Hematopoietic multipotent progenitor cell treated with erythropoietin and hydrocortisone succinate and interleukin-3 and kit ligand, for 6 days (in vitro differentiated cells): Measurements from ENCODE around the gene ALK.

Experiments
- DNase-seq: peaks from one replicate; pipeline ENCODE4 v3.0.0-alpha.2; 2015

The ALK gene

GRCh38 chr2:29202819-29203495 is 718.4 kb downstream of the ALK start:
- peak; percentile 17 for DNase-seq

- no peak for DNase-seq
These were observed 719.4 kb downstream of the ALK start for GRCh38 chr2:29201979-29202378.

GRCh38 chr2:29196792-29197788 is 724.3 kb downstream of the ALK start:
- DNase-seq = peak; percentile 79

GRCh38 chr2:29195796-29196195 is 725.6 kb downstream of the ALK start:
- DNase-seq = no peak

GRCh38 chr2:29193681-29194080 is 727.7 kb downstream of the ALK start:
- no peak for DNase-seq

- no peak for DNase-seq
These were observed 728.3 kb downstream of the ALK start for GRCh38 chr2:29193111-29193510.

- DNase-seq = no peak
These were observed 728.9 kb downstream of the ALK start for GRCh38 chr2:29192526-29192925.

GRCh38 chr2:29191817-29192216 is 729.6 kb downstream of the ALK start:
- DNase-seq = no peak

- DNase-seq = no peak
These were observed 732.3 kb downstream of the ALK start for GRCh38 chr2:29189052-29189451.

GRCh38 chr2:29187926-29188325 is 733.5 kb downstream of the ALK start:
- no peak for DNase-seq

GRCh38 chr2:29186817-29187216 is 734.6 kb downstream of the ALK start:
- no peak for DNase-seq

- DNase-seq = no peak
These were observed 736.9 kb downstream of the ALK start for GRCh38 chr2:29184531-29184930.

GRCh38 chr2:29182920-29183319 is 738.5 kb downstream of the ALK start:
- no peak for DNase-seq

- no peak for DNase-seq
These were observed 739.1 kb downstream of the ALK start for GRCh38 chr2:29182334-29182733.

GRCh38 chr2:29175338-29175737 is 746.0 kb downstream of the ALK start:
- DNase-seq = no peak

GRCh38 chr2:29174937-29175336 is 746.4 kb downstream of the ALK start:
- no peak for DNase-seq

GRCh38 chr2:29166242-29167039 is 754.9 kb downstream of the ALK start:
- no peak for DNase-seq

- no peak for DNase-seq
These were observed 755.8 kb downstream of the ALK start for GRCh38 chr2:29165362-29166241.

- no peak for DNase-seq
These were observed 757.1 kb downstream of the ALK start for GRCh38 chr2:29164091-29164846.

- DNase-seq = no peak
These were observed 759.0 kb downstream of the ALK start for GRCh38 chr2:29162204-29162928.

GRCh38 chr2:29160184-29160583 is 761.2 kb downstream of the ALK start:
- no peak for DNase-seq
